GM12864 (cell line): ENCODE results near the gene MASTL.

ENCODE experiments used
- DNase-seq: peaks from one replicate; pipeline ENCODE4 v3.0.0-alpha.2; 2011; ENCODE audit warnings: low read depth
- H3K4me3 ChIP-seq: 2 replicates; pipeline ENCODE4 v1.5.1; 2011; ENCODE audit warnings: mild to moderate bottlenecking, low read depth, low read length, control low read depth
- CTCF ChIP-seq: IDR thresholded peaks from 2 replicates; pipeline ENCODE4 v1.5.1; 2011; ENCODE audit warnings: low read depth, mild to moderate bottlenecking, moderate library complexity, low read length, control low read depth, inconsistent platforms; ENCODE audit errors: missing control alignments

The MASTL gene

GRCh38 chr10:27155066-27155754 is at the start of gene MASTL:
Gene MASTL, plus strand, starts transcription at chr10:27155352. Its CDS starts 75 bp downstream, at chr10:27155427.
- DNase-seq, result peak; percentile 82
- H3K4me3 ChIP-seq, result peak within 1 kb of the TSS; percentile 92
- no peak for TF ChIP-seq CTCF

DNA sequence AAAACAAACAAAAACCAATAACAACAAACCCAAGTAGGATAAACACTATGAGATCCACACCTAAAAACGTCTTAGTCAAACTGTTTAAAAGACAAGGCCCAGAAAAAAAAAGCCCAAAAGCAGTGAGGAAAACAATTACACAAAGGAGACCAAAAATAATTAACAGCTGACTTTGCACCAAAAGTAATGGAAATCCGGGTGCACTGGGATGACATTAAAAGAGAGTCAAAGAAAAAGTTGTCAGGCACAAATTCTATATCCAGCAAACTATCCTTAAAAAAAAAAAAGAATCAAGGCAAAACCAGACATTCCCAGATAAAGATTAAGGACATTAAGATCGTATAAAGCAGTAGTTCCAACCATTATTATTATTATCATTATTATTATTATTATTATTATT is 47.0 kb upstream of the MASTL start:
- no peak overlapping the region for H3K4me3 ChIP-seq
- no peak for TF ChIP-seq CTCF
- no peak for DNase-seq

DNA sequence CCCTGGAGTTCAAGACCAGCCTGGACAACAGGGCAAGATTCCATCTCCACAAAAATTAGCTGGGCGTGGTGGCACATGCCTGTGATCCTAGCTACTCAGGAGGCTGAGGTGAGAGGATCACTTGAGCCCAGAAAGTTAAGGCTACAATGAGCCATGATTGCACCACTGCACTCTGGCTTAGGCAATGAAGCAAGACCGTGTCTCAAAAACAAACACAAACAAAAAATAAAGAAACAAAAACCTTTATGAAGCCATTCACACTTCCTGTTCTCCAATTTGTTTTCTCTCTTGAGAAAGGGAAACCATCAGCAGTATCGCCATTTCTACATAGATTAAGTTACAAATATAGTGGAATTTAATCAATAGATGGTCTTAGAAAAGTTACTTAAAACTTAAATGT is 20.8 kb upstream of the MASTL start:
- H3K4me3 ChIP-seq, result no peak overlapping the region
- TF ChIP-seq CTCF, result no peak
- DNase-seq, result no peak

GRCh38 chr10:27138277-27138676 is 16.9 kb upstream of the MASTL start:
- no peak overlapping the region for H3K4me3 ChIP-seq
- no peak for DNase-seq
- TF ChIP-seq CTCF, result no peak

DNA sequence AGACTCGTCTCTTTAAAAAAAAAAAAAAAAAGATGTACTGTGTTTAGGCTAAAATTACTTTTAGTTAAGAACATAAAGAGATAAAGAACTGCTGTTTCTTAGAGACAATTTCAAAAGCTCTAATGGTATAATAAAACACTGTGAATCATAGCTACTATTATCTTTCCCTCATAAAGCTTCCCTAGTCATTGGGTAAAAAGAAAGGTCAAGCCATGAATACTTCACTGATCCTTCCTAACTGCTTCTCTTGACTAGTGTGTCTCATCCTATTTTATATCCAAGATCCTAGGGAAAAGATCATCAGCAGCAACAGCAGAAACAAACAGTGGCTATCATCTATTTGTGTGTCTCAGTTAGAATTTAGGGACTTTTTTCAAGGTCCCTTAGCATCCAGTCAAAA is 11.5 kb upstream of the MASTL start:
- DNase-seq, result no peak
- H3K4me3 ChIP-seq, result no peak overlapping the region
- no peak for TF ChIP-seq CTCF

GRCh38 chr10:27145937-27146336 is 9.2 kb upstream of the MASTL start:
- no peak for TF ChIP-seq CTCF
- no peak for DNase-seq
- no peak overlapping the region for H3K4me3 ChIP-seq

DNA sequence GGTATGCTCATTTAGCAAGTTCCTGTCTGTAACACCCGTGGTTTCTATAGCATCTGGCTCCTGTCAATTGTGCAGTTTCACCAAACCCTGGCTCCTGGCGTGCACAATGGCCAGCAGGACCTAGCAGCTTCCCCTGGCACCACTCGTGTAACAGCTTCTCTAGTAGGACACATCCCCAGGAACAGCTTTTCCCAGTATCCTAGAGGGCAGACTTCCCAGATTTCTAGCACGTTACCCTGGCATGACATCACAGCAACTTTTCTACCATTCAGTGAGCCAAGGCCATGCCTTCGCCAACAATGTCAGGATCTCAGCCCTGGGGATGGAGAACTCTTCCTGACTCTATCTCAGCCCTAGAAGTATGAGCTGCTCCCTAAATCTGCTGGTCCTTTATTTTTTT is 7.5 kb upstream of the MASTL start:
- TF ChIP-seq CTCF, result no peak
- DNase-seq, result no peak
- no peak overlapping the region for H3K4me3 ChIP-seq
